Bone marrow (tissue), 2 donors: Measurements from ENCODE around the gene DENND2A.

ENCODE experiments used
- DNase-seq, 2 donors: peaks; one replicate each; lab custom pipeline; 2025; lab: John Stamatoyannopoulos, UW

The DENND2A gene

GRCh38 chr7:140619176-140619575 lies 21.4 kb downstream of the DENND2A start:
- DNase-seq, result no peak

GRCh38 chr7:140618306-140618705 lies 22.3 kb downstream of the DENND2A start:
- DNase-seq, result no peak

GRCh38 chr7:140617081-140617480 lies 23.5 kb downstream of the DENND2A start:
- DNase-seq, result no peak

- DNase-seq, result no peak
Observed at GRCh38 chr7:140616328-140616727, 24.3 kb downstream of the DENND2A start.

GRCh38 chr7:140611641-140612040 lies 29.0 kb downstream of the DENND2A start:
- DNase-seq, result no peak

GRCh38 chr7:140610204-140611165 lies 30.1 kb downstream of the DENND2A start:
- DNase-seq, result no peak

GRCh38 chr7:140609646-140610045 lies 31.0 kb downstream of the DENND2A start:
- no peak for DNase-seq

- no peak for DNase-seq
Observed at GRCh38 chr7:140607441-140607989, 33.1 kb downstream of the DENND2A start.

GRCh38 chr7:140605337-140605736 lies 35.3 kb downstream of the DENND2A start:
- DNase-seq, result no peak

GRCh38 chr7:140604760-140605159 lies 35.9 kb downstream of the DENND2A start:
- DNase-seq, result no peak

- no peak for DNase-seq
Observed at GRCh38 chr7:140604076-140604475, 36.5 kb downstream of the DENND2A start.

GRCh38 chr7:140601566-140602174 lies 38.9 kb downstream of the DENND2A start:
- DNase-seq, result no peak

GRCh38 chr7:140600341-140600740 lies 40.3 kb downstream of the DENND2A start:
- no peak for DNase-seq

- DNase-seq, result no peak
Observed at GRCh38 chr7:140597428-140597949, 43.1 kb downstream of the DENND2A start.

GRCh38 chr7:140596519-140597427 lies 43.8 kb downstream of the DENND2A start:
- no peak for DNase-seq

GRCh38 chr7:140595468-140596092 lies 45.0 kb downstream of the DENND2A start:
- no peak for DNase-seq

GRCh38 chr7:140594131-140594691 lies 46.4 kb downstream of the DENND2A start:
- DNase-seq, result no peak

GRCh38 chr7:140593672-140593982 lies 47.0 kb downstream of the DENND2A start:
- DNase-seq, result no peak

- DNase-seq, result no peak
Observed at GRCh38 chr7:140592964-140593671, 47.5 kb downstream of the DENND2A start.

GRCh38 chr7:140591180-140591902 lies 49.3 kb downstream of the DENND2A start:
- no peak for DNase-seq
